Heart left ventricle (tissue), 16 donors: Measurements from ENCODE around the gene ARGFX. TPM values are rescaled to one million over a fixed set of nuclear protein-coding genes. Genes with fewer than 3 reads are reported as not detected.

ENCODE experiments used
- ATAC-seq, 4 donors: fragments of 200-7000 bp; cut with Tn5 transposase; one replicate each; pipeline ENCODE4 v1.9.1; 2020 to 2022; ENCODE audit warnings: moderate library complexity in 4 of 4, mild to moderate bottlenecking in 3 of 4, moderate number of reproducible peaks in 1 of 4
- DNase-seq, 5 donors: peaks; one replicate each; pipeline ENCODE4 v3.0.0-alpha.2; 2020
- H3K27ac ChIP-seq, 12 donors: fragments of 200-600 bp; sonication (generic) in 4 of 12; one replicate each; pipeline versions ENCODE4 v1.5.0 to v1.8.0; 2016 to 2022; ENCODE audit warnings: mild to moderate bottlenecking in 2 of 12
- H3K27me3 ChIP-seq, 9 donors: fragments of 200-600 bp; sonication (generic) in 2 of 9; one replicate each; pipeline versions ENCODE4 v1.5.1 to v1.8.0; 2016 to 2022; ENCODE audit warnings: mild to moderate bottlenecking in 3 of 9
- H3K36me3 ChIP-seq, 9 donors: fragments of 200-600 bp; sonication (generic) in 2 of 9; one replicate each; pipeline versions ENCODE4 v1.5.0 to v1.8.0; 2018 to 2022; ENCODE audit warnings: mild to moderate bottlenecking in 2 of 9
- H3K4me1 ChIP-seq, 12 donors: fragments of 200-600 bp; sonication (generic) in 4 of 12; one replicate each; pipeline versions ENCODE4 v1.5.0 to v1.8.0; 2016 to 2022; ENCODE audit warnings: mild to moderate bottlenecking in 3 of 12
- H3K4me3 ChIP-seq, 12 donors: fragments of 200-600 bp; sonication (generic) in 4 of 12; one replicate each; pipeline versions ENCODE4 v1.5.0 to v1.8.0; 2017 to 2022; ENCODE audit warnings: mild to moderate bottlenecking in 9 of 12, moderate library complexity in 4 of 12
- H3K9me3 ChIP-seq, 12 donors: fragments of 200-600 bp; sonication (generic) in 4 of 12; one replicate each; pipeline versions ENCODE4 v1.5.0 to v1.8.0; 2016 to 2022; ENCODE audit warnings: mild to moderate bottlenecking in 1 of 12
- CTCF ChIP-seq, 12 donors: fragments of 200-600 bp; sonication (generic) in 4 of 12; IDR thresholded peaks; one replicate each; pipeline versions ENCODE4 v1.5.0 to v1.8.0; 2018 to 2022; ENCODE audit warnings: antibody characterized with exemption in 12 of 12, mild to moderate bottlenecking in 5 of 12
- POLR2A ChIP-seq, 2 donors: fragments of 450-650 bp; IDR thresholded peaks; one replicate each; pipeline ENCODE4 v1.6.1; 2017; ENCODE audit warnings: antibody characterized with exemption in 2 of 2, mild to moderate bottlenecking in 2 of 2, moderate library complexity in 2 of 2
- WGBS, 4 donors: extraction: QIAGEN DNeasy Blood & Tissue Kit in 2 of 4; methylation state at CpG; one replicate each; pipeline versions ENCODE4 v1.1.5 to v1.1.7; 2013 to 2018; 5-methylcytosine and 5-hydroxymethylcytosine counted together
- intact Hi-C, 10 donors: fragments of 100-400 bp; cut with DNase I; formaldehyde crosslinking; loops; one replicate each; pipeline versions ENCODE4 v1.11.1 to v1.14.2; 2022
- polyA plus RNA-seq, 2 donors: library from polyadenylated mRNA; stranded (reverse); fragments of 200-250 nt; gene quantifications; one replicate each; pipeline ENCODE4 v1.2.3, GENCODE V29; 2013
- total RNA-seq, 9 donors: library from RNA; depleted of rRNA in 2 of 9; stranded (reverse); fragments of >200 nt in 2 of 9; fragmentation: NEBNext Ultra II Directional in 3 of 9; extraction: Animal tissue kit (Norgen Biotek cat#: 25700) in 3 of 9; gene quantifications; one replicate each; pipeline versions ENCODE4 v1.1.0 to v1.2.4, GENCODE V29; 2016 to 2023
- donor health status: ischemic (EF 13 %, LVEDD 7.1; RV severe dilation, severe dysfunction).
- donor health status: healthy with polysubstance abuse.
- donor health status: DM: no; HTN: yes; CAD: no.
- donor health status: DM: no; HTN: no; CAD: no.
- donor health status: ischemic (EF 25% LVEDD 6.9; RV normal size, moderate dysfunction).
- donor health status: ischemic (EF 25% LVEDD 5.7; RV mildly dilated, moderate dysfunction).
- donor health status: healthy.
- donor health status: DM: yes; HTN: yes; CAD: no.
- donor health status: ischemic (EF 35%, LVEDD 5.7; RV mildly dilated, moderate dysfunction).
- donor health status: nonischemic (EF 11% LVEDD 7.7; RV severe dilation, severe dysfunction).
- donor health status: DM: yes; HTN: yes; CAD: no.
- donor health status: PGD.
- donor health status: ischemic (EF 29% LVEDD 5.4; RV normal size, mild dysfunction).
- donor health status: nonischemic (EF 23%, LVEDD 6.1; RV moderate dilation, normal function).

The ARGFX gene
- total and polyA plus RNA-seq, 11 donors: not detected

- WGBS, 4 donors: 19 to 43% (median 26%) methylated on average over 4 of the region's 4 CpGs
- no peaks in the 10 kb centered on the region for H3K27me3 ChIP-seq
- ATAC-seq (no peak), DNase-seq (no peak)
- no peak for TF ChIP-seq CTCF (IDR thresholded peaks at IDR 0.05)
- TF ChIP-seq POLR2A (IDR thresholded peaks at IDR 0.05): no peak
- H3K27ac ChIP-seq: no peak overlapping the region
- H3K9me3 ChIP-seq: no peaks in the 10 kb centered on the region
- intact Hi-C loops: loop anchor here in 2 of 10 donors (10.0 kb wide), 2 partner anchors 82 to 92 kb away; no protein-coding TSS in a partner anchor
- H3K4me3 ChIP-seq: peak overlapping the region in 5 of 12 donors; percentile 13 to 25 (median 20)
- no peaks in the 10 kb centered on the region for H3K36me3 ChIP-seq
- peaks cover 0 to 7% (median 0%) of the 10 kb centered on the region in 12 donors for H3K4me1 ChIP-seq
Measured at GRCh38 chr3:121552379-121552778, 15.4 kb upstream of the ARGFX start.

DNA sequence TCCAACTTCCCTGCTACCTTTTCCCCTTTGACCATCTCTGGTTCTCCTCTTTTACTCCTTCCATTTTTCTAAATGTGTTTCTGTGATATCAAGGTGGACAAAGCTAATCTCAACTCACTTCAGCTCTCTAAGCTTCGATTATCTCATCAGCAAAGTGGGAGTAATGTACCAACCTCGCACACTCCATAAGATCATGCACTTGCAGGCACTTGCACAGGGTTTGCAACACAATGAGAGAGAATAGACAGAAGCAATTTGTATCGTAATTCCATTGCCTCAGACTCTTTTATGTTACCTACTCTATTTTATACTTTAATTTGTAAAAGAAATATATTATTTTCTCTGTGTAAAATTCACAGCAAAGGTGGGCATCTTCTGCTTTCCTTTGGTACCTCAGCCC lies 15.0 kb upstream of the ARGFX start:
- ATAC-seq (no peak), DNase-seq (no peak)
- Histone ChIP-seq H3K4me3 (no peak overlapping the region), H3K27me3 (no peaks in the 10 kb centered on the region), H3K36me3 (no peaks in the 10 kb centered on the region), H3K9me3 (no peaks in the 10 kb centered on the region), H3K27ac (no peak overlapping the region), H3K4me1 (peaks cover 0 to 7% (median 0%) of the 10 kb centered on the region in 12 donors)
- TF ChIP-seq POLR2A (IDR thresholded peaks at IDR 0.05) (no peak), CTCF (IDR thresholded peaks at IDR 0.05) (no peak)
- 57 to 62% (median 61%) methylated on average over 3 of the region's 3 CpGs for WGBS, 4 donors
- intact Hi-C loops: loop anchor here in 2 of 10 donors (10.0 kb wide), 2 partner anchors 82 to 92 kb away; no protein-coding TSS in a partner anchor

GRCh38 chr3:121557426-121557934 lies 10.3 kb upstream of the ARGFX start:
- Histone ChIP-seq H3K27me3 (no peaks in the 10 kb centered on the region), H3K4me1 (peaks cover 0 to 4% (median 0%) of the 10 kb centered on the region in 12 donors), H3K4me3 (no peak overlapping the region), H3K27ac (no peak overlapping the region), H3K9me3 (no peaks in the 10 kb centered on the region), H3K36me3 (no peaks in the 10 kb centered on the region)
- ATAC-seq (no peak), DNase-seq (no peak)
- intact Hi-C loops: loop anchor here in 2 of 10 donors (10.0 kb wide), 2 partner anchors 77 to 87 kb away; no protein-coding TSS in a partner anchor
- 88 to 96% (median 93%) methylated on average over 5 of the region's 5 CpGs for WGBS, 4 donors
- no peak for TF ChIP-seq CTCF (IDR thresholded peaks at IDR 0.05)
- TF ChIP-seq POLR2A (IDR thresholded peaks at IDR 0.05): no peak

DNA sequence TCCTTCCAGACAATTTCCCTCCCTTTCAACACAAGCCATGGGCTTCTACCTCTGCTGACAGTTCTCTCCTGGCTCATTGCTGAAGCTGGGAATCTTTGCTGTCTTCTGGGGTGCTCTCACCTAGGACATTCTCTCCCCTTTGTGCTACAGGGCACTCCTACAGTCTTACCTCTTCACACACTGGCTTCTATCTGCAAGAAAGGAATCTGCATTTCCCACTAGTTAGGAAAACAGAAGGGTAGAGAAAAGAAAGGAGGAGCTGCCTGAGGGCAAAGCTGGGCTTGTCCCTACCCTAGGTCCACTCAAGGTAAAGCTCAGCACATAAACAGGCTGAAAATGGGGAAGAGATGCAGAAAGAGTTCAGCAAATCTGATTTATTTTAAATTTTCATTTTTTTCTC lies 5.6 kb upstream of the ARGFX start:
- Histone ChIP-seq H3K27ac (no peak overlapping the region), H3K4me1 (no peaks in the 10 kb centered on the region), H3K36me3 (no peaks in the 10 kb centered on the region), H3K27me3 (no peaks in the 10 kb centered on the region), H3K4me3 (no peak overlapping the region), H3K9me3 (no peaks in the 10 kb centered on the region)
- no peak for DNase-seq
- intact Hi-C loops: no loop called here
- TF ChIP-seq POLR2A (IDR thresholded peaks at IDR 0.05) (no peak), CTCF (IDR thresholded peaks at IDR 0.05) (no peak)
- ATAC-seq: no peak
